Measurements from ENCODE around the gene ATP11A.
"Not testable (repeated sequence)": the region's sequence is repeated elsewhere in the genome, so short reads cannot be mapped to it uniquely, and the experiment has no call there.

The ATP11A gene

GRCh38 chr13:112825875-112826274, 136.0 kb downstream of the ATP11A start:
- DNase-seq = no peak

GRCh38 chr13:112826565-112826964, 136.7 kb downstream of the ATP11A start:
- no peak for DNase-seq

- DNase-seq = no peak
Measured at GRCh38 chr13:112828082-112828699, 138.4 kb downstream of the ATP11A start.

GRCh38 chr13:112828756-112829155, 138.9 kb downstream of the ATP11A start:
- DNase-seq = no peak

GRCh38 chr13:112831196-112831595, 141.4 kb downstream of the ATP11A start:
- no peak for DNase-seq

- no peak for DNase-seq
Measured at GRCh38 chr13:112831801-112832200, 142.0 kb downstream of the ATP11A start.

- DNase-seq = no peak
Measured at GRCh38 chr13:112832811-112833210, 143.0 kb downstream of the ATP11A start.

- no peak for DNase-seq
Measured at GRCh38 chr13:112833551-112834257, 143.9 kb downstream of the ATP11A start.

- DNase-seq = no peak
Measured at GRCh38 chr13:112835344-112835743, 145.5 kb downstream of the ATP11A start.

- no peak for DNase-seq
Measured at GRCh38 chr13:112835796-112836195, 146.0 kb downstream of the ATP11A start.

- no peak for DNase-seq
Measured at GRCh38 chr13:112836940-112837339, 147.1 kb downstream of the ATP11A start.

GRCh38 chr13:112837371-112838037, 147.7 kb downstream of the ATP11A start:
- no peak for DNase-seq

- no peak for DNase-seq
Measured at GRCh38 chr13:112838038-112838841, 148.4 kb downstream of the ATP11A start.

- no peak for DNase-seq
Measured at GRCh38 chr13:112838842-112839117, 148.9 kb downstream of the ATP11A start.

GRCh38 chr13:112839356-112840105, 149.7 kb downstream of the ATP11A start:
- no peak for DNase-seq

GRCh38 chr13:112840472-112841302, 150.8 kb downstream of the ATP11A start:
- DNase-seq = no peak

- not testable (repeated sequence) for DNase-seq
Measured at GRCh38 chr13:112841303-112842015, 151.6 kb downstream of the ATP11A start.

- peak; percentile 9 for DNase-seq
Measured at GRCh38 chr13:112842343-112842856, 152.6 kb downstream of the ATP11A start.

- no peak for DNase-seq
Measured at GRCh38 chr13:112842931-112843391, 153.1 kb downstream of the ATP11A start.

- DNase-seq = no peak
Measured at GRCh38 chr13:112843392-112844111, 153.7 kb downstream of the ATP11A start.
